K562 (cell line): ENCODE results near the gene ST7. TPM values are rescaled to one million over a fixed set of nuclear protein-coding genes. Genes with fewer than 3 reads are reported as not detected.

Source experiments
- MGA ChIP-seq: fragments of 450-650 bp; IDR thresholded peaks from 2 replicates; pipeline ENCODE4 v1.6.1; 2016; ENCODE audit warnings: mild to moderate bottlenecking, moderate library complexity
- ZNF592 ChIP-seq: fragments of 450-650 bp; IDR thresholded peaks from 2 replicates; pipeline ENCODE4 v1.6.1; 2017; ENCODE audit warnings: antibody characterized with exemption, mild to moderate bottlenecking
- polyA plus RNA-seq, 8 experiments: library from polyadenylated mRNA; depleted of rRNA in 4 of 8; stranded (reverse) in 5 of 8; unstranded in 3 of 8; fragments of >200 nt; fragmentation: Nextera tagmentation in 2 of 8; fragmentation: Illumina TruSeq in 1 of 8; extraction: Ambion mirVana in 2 of 8; extraction: Trizol in 1 of 8; gene quantifications; 2 replicates each; pipeline versions ENCODE4 v1.2.1 to v1.2.3, GENCODE V29; 2011 to 2014; ENCODE audit warnings: inconsistent platforms in 1 of 8, missing spikeins in 1 of 8
- total RNA-seq, 7 experiments: library from RNA; depleted of rRNA in 6 of 7; stranded (reverse); fragments of >200 nt in 6 of 7; fragmentation: Illumina TruSeq in 2 of 7; extraction: Trizol in 2 of 7; gene quantifications; 2 replicates each; pipeline versions ENCODE4 v1.2.1 to v1.2.3, GENCODE V29; 2011 to 2021; ENCODE audit warnings: low replicate concordance in 1 of 7

Gene ST7
- total and polyA plus RNA-seq, 9 of the 15 experiments (the other 6 are each of a cell fraction or from before 2014, with no cell fraction given) = 23.9 to 56.3 (median 36.9) TPM

- peak; percentile 63; the same call in 1 of the 2 replicates for TF ChIP-seq MGA
- 0 out of 2 replicates have a peak, but pooled peaks have one; percentile 56 for TF ChIP-seq ZNF592
Measured at GRCh38 chr7:117210397-117210796, 257.1 kb downstream of the ST7 start (continued).
